Fibroblast of pulmonary artery (primary cell): ENCODE data around the gene STK17A.
"Not testable (repeated sequence)": the region's sequence is repeated elsewhere in the genome, so short reads cannot be mapped to it uniquely, and the experiment has no call there.

Source experiments
- DNase-seq: peaks from one replicate; pipeline ENCODE4 v3.0.0-alpha.2; 2010; ENCODE audit warnings: low read depth
- H3K4me3 ChIP-seq: replicated peaks from 2 replicates; pipeline ENCODE4 v1.5.1; 2011; ENCODE audit warnings: low read depth, mild to moderate bottlenecking, control low read depth, low read length, moderate library complexity
- CTCF ChIP-seq: IDR thresholded peaks from 2 replicates; pipeline ENCODE4 v1.5.1; 2011; ENCODE audit warnings: mild to moderate bottlenecking, control low read depth, low read length, inconsistent platforms; ENCODE audit errors: missing control alignments

The STK17A gene

GRCh38 chr7:43666938-43667337, 84.0 kb downstream of the STK17A start:
- peak; percentile 57 for DNase-seq
- no peak for TF ChIP-seq CTCF
- no peak overlapping the region for H3K4me3 ChIP-seq

GRCh38 chr7:43668035-43668434, 85.1 kb downstream of the STK17A start:
- TF ChIP-seq CTCF = no peak
- DNase-seq = no peak
- H3K4me3 ChIP-seq = no peak overlapping the region

- H3K4me3 ChIP-seq = no peak overlapping the region
- DNase-seq = no peak
- no peak for TF ChIP-seq CTCF
Measured at GRCh38 chr7:43669286-43670081, 86.6 kb downstream of the STK17A start.

GRCh38 chr7:43671521-43671920, 88.6 kb downstream of the STK17A start:
- H3K4me3 ChIP-seq = no peak overlapping the region
- TF ChIP-seq CTCF = no peak
- no peak for DNase-seq

- not testable (repeated sequence) for H3K4me3 ChIP-seq
Measured at GRCh38 chr7:43673243-43673976, 90.5 kb downstream of the STK17A start.

GRCh38 chr7:43674559-43675436, 91.9 kb downstream of the STK17A start:
- no peak for TF ChIP-seq CTCF
- no peak overlapping the region for H3K4me3 ChIP-seq
- peak; percentile 80 for DNase-seq

More at GRCh38 chr7:43673243-43673976, 90.5 kb downstream of the STK17A start:
- peak; percentile 39 for DNase-seq
